Kidney (tissue), 14 donors: ENCODE measurements around the gene RTRAF. TPM values are rescaled to one million over a fixed set of nuclear protein-coding genes. Genes with fewer than 3 reads are reported as not detected.

Source experiments
- DNase-seq, 5 donors: peaks; one replicate each; pipeline ENCODE4 v3.0.0-alpha.2; 2013 to 2020
- FAIRE-seq: peaks from 2 replicates; lab custom pipeline; 2012; peaks lifted over from hg19 to GRCh38; lab: Jason Lieb, UNC
- H3K27ac ChIP-seq, 2 donors: one replicate each; pipeline ENCODE4 v1.7.0; 2013; ENCODE audit warnings: low read depth in 2 of 2, low read length in 2 of 2, inconsistent platforms in 1 of 2
- H3K27me3 ChIP-seq: one replicate; pipeline ENCODE4 v1.7.1; 2013; ENCODE audit warnings: low read length, inconsistent platforms; ENCODE audit not compliant: control insufficient read depth, insufficient read depth
- H3K36me3 ChIP-seq, 3 donors: one replicate each; pipeline versions ENCODE4 v1.7.0 to v1.7.1; 2013; ENCODE audit warnings: low read length in 3 of 3, control low read depth in 1 of 3, inconsistent platforms in 1 of 3; ENCODE audit not compliant: insufficient read depth in 3 of 3, control insufficient read depth in 2 of 3
- H3K4me1 ChIP-seq, 3 donors: one replicate each; pipeline versions ENCODE4 v1.7.0 to v1.7.1; 2013; ENCODE audit warnings: low read length in 3 of 3, inconsistent platforms in 1 of 3, low read depth in 1 of 3; ENCODE audit not compliant: control insufficient read depth in 2 of 3, insufficient read depth in 2 of 3
- H3K4me3 ChIP-seq, 3 donors: one replicate each; pipeline versions ENCODE4 v1.7.0 to v1.8.1; 2013; ENCODE audit warnings: low read length in 3 of 3, control low read depth in 1 of 3, inconsistent platforms in 1 of 3
- H3K9ac ChIP-seq, 3 donors: one replicate each; pipeline versions ENCODE4 v1.7.0 to v1.7.1; 2013; ENCODE audit warnings: low read length in 3 of 3, control low read depth in 1 of 3, inconsistent platforms in 1 of 3
- H3K9me3 ChIP-seq, 3 donors: one replicate each; pipeline versions ENCODE4 v1.7.0 to v1.7.1; 2013; ENCODE audit warnings: low read length in 3 of 3, control low read depth in 1 of 3, inconsistent platforms in 1 of 3; ENCODE audit not compliant: control insufficient read depth in 2 of 3, insufficient read depth in 1 of 3
- CTCF ChIP-seq: IDR thresholded peaks from 3 replicates; pipeline ENCODE4 v1.5.1; 2012; ENCODE audit warnings: mild to moderate bottlenecking, moderate library complexity, borderline replicate concordance; ENCODE audit not compliant: insufficient read depth; ENCODE audit errors: extremely low read depth
- intact Hi-C: fragments of 100-400 bp; cut with DNase I; formaldehyde crosslinking; loops from one replicate; pipeline ENCODE4 v1.11.1; 2022
- polyA plus RNA-seq: library from polyadenylated mRNA; stranded (reverse); fragments of 350-450 nt; fragmentation: Illumina TruSeq; extraction: RNeasy Lipid Tissue Mini Kit (QIAGEN cat#74804); gene quantifications from one replicate; pipeline ENCODE4 v1.2.3, GENCODE V29; 2014; ENCODE audit warnings: low read depth, low replicate concordance; ENCODE audit not compliant: insufficient read depth
- total RNA-seq: library from RNA; stranded (reverse); fragmentation: NEBNext Ultra II Directional; extraction: Animal tissue kit (Norgen Biotek cat#: 25700); gene quantifications from one replicate; pipeline ENCODE4 v1.2.1, GENCODE V29; 2021
- donor health status: control.
- donor health status: control.
- donor health status: control.
- donor health status: control.
- donor health status: control.
- donor health status: DM: yes; HTN: yes; CAD: no.
- donor health status: Normal renal cell carcinoma (clear cell type).

The RTRAF gene
- total and polyA plus RNA-seq, 2 donors from 2014 or later = 116 to 250 TPM

- Histone ChIP-seq H3K4me3 (no peak overlapping the region), H3K27ac (no peak overlapping the region), H3K9ac (no peak overlapping the region), H3K36me3 (no peaks in the 10 kb centered on the region), H3K27me3 (no peaks in the 10 kb centered on the region), H3K9me3 (peaks cover 0 to 4% (median 3%) of the 10 kb centered on the region in 3 donors), H3K4me1 (no peaks in the 10 kb centered on the region)
- intact Hi-C loops = no loop called here
- no peak for TF ChIP-seq CTCF
- DNase-seq (no peak), FAIRE-seq (no peak)
Observed at GRCh38 chr14:51942971-51943370, 46.4 kb upstream of the RTRAF start.

- H3K4me3 ChIP-seq = no peak overlapping the region
- TF ChIP-seq CTCF = no peak
- DNase-seq = no peak
- no peaks in the 10 kb centered on the region for H3K36me3 ChIP-seq
- H3K9ac ChIP-seq = no peak overlapping the region
- H3K4me1 ChIP-seq = no peaks in the 10 kb centered on the region
- no peak overlapping the region for H3K27ac ChIP-seq
- H3K9me3 ChIP-seq = peaks cover 0 to 6% (median 4%) of the 10 kb centered on the region in 3 donors
- H3K27me3 ChIP-seq = no peaks in the 10 kb centered on the region
- FAIRE-seq = no peak
- intact Hi-C loops = no loop called here
Observed at GRCh38 chr14:51950007-51950406, 39.3 kb upstream of the RTRAF start.

DNA sequence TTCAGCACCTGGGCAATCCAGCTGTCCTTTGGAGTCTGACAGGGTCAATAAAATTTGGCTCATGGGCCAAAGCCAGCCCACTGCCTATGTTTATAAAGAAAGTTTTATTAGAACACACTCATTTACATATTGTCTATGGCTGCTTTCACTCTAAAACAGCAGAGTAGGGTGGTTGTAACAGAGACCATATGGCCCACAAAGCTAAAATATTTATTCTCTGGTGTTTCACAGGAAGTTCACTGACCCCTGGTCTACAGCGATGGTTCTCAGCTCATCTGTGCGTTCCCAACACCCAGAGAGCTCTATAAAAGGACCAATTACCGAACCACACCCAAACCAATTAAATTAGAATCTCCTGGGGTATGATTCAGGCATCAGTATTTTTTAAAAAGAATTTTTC is 37.7 kb upstream of the RTRAF start:
- FAIRE-seq = no peak

More for the DNA sequence above, 37.7 kb upstream of the RTRAF start:
- TF ChIP-seq CTCF = no peak
- no peak overlapping the region for H3K27ac ChIP-seq
- no peak overlapping the region for H3K9ac ChIP-seq
- H3K4me1 ChIP-seq = no peaks in the 10 kb centered on the region
- no peak overlapping the region for H3K4me3 ChIP-seq
- DNase-seq = no peak
- no peaks in the 10 kb centered on the region for H3K36me3 ChIP-seq
- intact Hi-C loops = no loop called here
- H3K27me3 ChIP-seq = no peaks in the 10 kb centered on the region
- peaks cover 0 to 6% (median 4%) of the 10 kb centered on the region in 3 donors for H3K9me3 ChIP-seq
